K562 (cell line): ENCODE data around the gene CAMK2G. TPM values are rescaled to one million over a fixed set of nuclear protein-coding genes. Genes with fewer than 3 reads are reported as not detected.

Experiments used
- ARID2 ChIP-seq: fragments of 450-650 bp; IDR thresholded peaks from 2 replicates; pipeline ENCODE4 v1.6.1; 2017; ENCODE audit warnings: antibody characterized with exemption, mild to moderate bottlenecking
- BHLHE40 ChIP-seq: IDR thresholded peaks from 2 replicates; pipeline ENCODE4 v1.6.1; 2011; ENCODE audit warnings: low read length, improper control_type of control experiment
- BMI1 ChIP-seq: fragments of 150-350 bp; IDR thresholded peaks from 2 replicates; pipeline ENCODE4 v1.6.1; 2014; ENCODE audit warnings: low read length
- DNMT1 ChIP-seq: fragments of 450-650 bp; IDR thresholded peaks from 2 replicates; pipeline ENCODE4 v1.6.1; 2016; ENCODE audit warnings: antibody characterized with exemption, mild to moderate bottlenecking
- ETV6 ChIP-seq, 3 experiments: fragments of 150-350 bp in 1 of 3; sonication (generic) in 1 of 3; formaldehyde crosslinking in 1 of 3; IDR thresholded peaks; 2 replicates each; pipeline versions ENCODE4 v1.6.1 to v1.8.0; 2014 to 2022; ENCODE audit warnings: borderline replicate concordance in 2 of 3, low read depth in 2 of 3, antibody characterized with exemption in 1 of 3, low read length in 1 of 3, mild to moderate bottlenecking in 1 of 3, missing genetic modification reagents in 1 of 3
- FOXA3 ChIP-seq, 2 experiments: fragments of 450-650 bp in 1 of 2; sonication (generic) in 1 of 2; formaldehyde crosslinking; IDR thresholded peaks in 1 of 2; conservative IDR thresholded peaks in 1 of 2; 2 replicates each; pipeline versions ENCODE4 v1.4.0 to v1.8.0; 2020 to 2022; ENCODE audit warnings: mild to moderate bottlenecking in 2 of 2, missing genetic modification reagents in 1 of 2
- HDAC6 ChIP-seq: IDR thresholded peaks from 2 replicates; pipeline ENCODE4 v1.6.1; 2012; ENCODE audit warnings: low read depth, mild to moderate bottlenecking, control low read depth, inconsistent platforms, low read length, moderate library complexity
- JUND ChIP-seq, 2 experiments: IDR thresholded peaks; 2 replicates in 1 of 2; 3 replicates in 1 of 2; pipeline ENCODE4 v1.6.1; 2011; ENCODE audit warnings: borderline replicate concordance in 2 of 2, low read depth in 2 of 2, low read length in 2 of 2, improper control_type of control experiment in 1 of 2, missing biosample characterization in 1 of 2, missing genetic modification characterization in 1 of 2, missing genetic modification reagents in 1 of 2
- MAFG ChIP-seq: fragments of 450-650 bp; conservative IDR thresholded peaks from 2 replicates; pipeline ENCODE4 v1.6.1; 2016; ENCODE audit warnings: missing genetic modification characterization, missing compliant biosample characterization
- NONO ChIP-seq, 2 experiments: fragments of 200-400 bp in 1 of 2; fragments of 450-650 bp in 1 of 2; formaldehyde crosslinking in 1 of 2; IDR thresholded peaks; 2 replicates each; pipeline ENCODE4 v1.6.1; 2017; ENCODE audit warnings: low read depth in 2 of 2, mild to moderate bottlenecking in 2 of 2, moderate library complexity in 2 of 2, low read length in 1 of 2
- SMAD2 ChIP-seq: fragments of 150-350 bp; IDR thresholded peaks from 2 replicates; pipeline ENCODE4 v1.6.1; 2014; ENCODE audit warnings: low read depth, mild to moderate bottlenecking, low read length
- TFAM ChIP-seq: fragments of 250-450 bp; sonication (Bioruptor Pico); conservative IDR thresholded peaks from 2 replicates; pipeline ENCODE4 v1.5.0; 2021; ENCODE audit warnings: mild to moderate bottlenecking, moderate library complexity
- ZC3H8 ChIP-seq: fragments of 450-650 bp; IDR thresholded peaks from 2 replicates; pipeline ENCODE4 v1.6.1; 2017
- ZNF263 ChIP-seq: sonication (generic); formaldehyde crosslinking; IDR thresholded peaks from 2 replicates; pipeline ENCODE4 v1.8.0; 2022; ENCODE audit warnings: mild to moderate bottlenecking, missing genetic modification reagents, borderline replicate concordance
- ZNF780A ChIP-seq: fragments of 250-450 bp; sonication (Bioruptor Pico); IDR thresholded peaks from 2 replicates; pipeline ENCODE4 v1.5.0; 2021; ENCODE audit warnings: mild to moderate bottlenecking
- polyA plus RNA-seq, 8 experiments: library from polyadenylated mRNA; depleted of rRNA in 4 of 8; stranded (reverse) in 5 of 8; unstranded in 3 of 8; fragments of >200 nt; fragmentation: Nextera tagmentation in 2 of 8; fragmentation: Illumina TruSeq in 1 of 8; extraction: Ambion mirVana in 2 of 8; extraction: Trizol in 1 of 8; gene quantifications; 2 replicates each; pipeline versions ENCODE4 v1.2.1 to v1.2.3, GENCODE V29; 2011 to 2014; ENCODE audit warnings: inconsistent platforms in 1 of 8, missing spikeins in 1 of 8
- total RNA-seq, 7 experiments: library from RNA; depleted of rRNA in 6 of 7; stranded (reverse); fragments of >200 nt in 6 of 7; fragmentation: Illumina TruSeq in 2 of 7; extraction: Trizol in 2 of 7; gene quantifications; 2 replicates each; pipeline versions ENCODE4 v1.2.1 to v1.2.3, GENCODE V29; 2011 to 2021; ENCODE audit warnings: low replicate concordance in 1 of 7
- TF ChIP-seq, protein P1 (sequence below), 2 experiments: fragments of 450-650 bp; conservative IDR thresholded peaks; 2 replicates each; pipeline ENCODE4 v1.6.1; 2017; ENCODE audit warnings: mild to moderate bottlenecking in 2 of 2, moderate library complexity in 2 of 2
- TF ChIP-seq, protein P2 (sequence below): fragments of 450-650 bp; IDR thresholded peaks from 2 replicates; pipeline ENCODE4 v1.6.1; 2017; ENCODE audit warnings: antibody characterized with exemption
- TF ChIP-seq, protein P3 (sequence below): fragments of 450-650 bp; IDR thresholded peaks from 2 replicates; pipeline ENCODE4 v1.7.0; 2016; ENCODE audit warnings: borderline replicate concordance
- TF ChIP-seq, protein P4 (sequence below): IDR thresholded peaks from 2 replicates; pipeline ENCODE4 v1.6.1; 2014; ENCODE audit warnings: antibody characterized with exemption

CAMK2G gene
- total and polyA plus RNA-seq, 9 of the 15 experiments (the other 6 are each of a cell fraction or from before 2014, with no cell fraction given), result 9.0 to 37.9 (median 32.6) TPM

DNA sequence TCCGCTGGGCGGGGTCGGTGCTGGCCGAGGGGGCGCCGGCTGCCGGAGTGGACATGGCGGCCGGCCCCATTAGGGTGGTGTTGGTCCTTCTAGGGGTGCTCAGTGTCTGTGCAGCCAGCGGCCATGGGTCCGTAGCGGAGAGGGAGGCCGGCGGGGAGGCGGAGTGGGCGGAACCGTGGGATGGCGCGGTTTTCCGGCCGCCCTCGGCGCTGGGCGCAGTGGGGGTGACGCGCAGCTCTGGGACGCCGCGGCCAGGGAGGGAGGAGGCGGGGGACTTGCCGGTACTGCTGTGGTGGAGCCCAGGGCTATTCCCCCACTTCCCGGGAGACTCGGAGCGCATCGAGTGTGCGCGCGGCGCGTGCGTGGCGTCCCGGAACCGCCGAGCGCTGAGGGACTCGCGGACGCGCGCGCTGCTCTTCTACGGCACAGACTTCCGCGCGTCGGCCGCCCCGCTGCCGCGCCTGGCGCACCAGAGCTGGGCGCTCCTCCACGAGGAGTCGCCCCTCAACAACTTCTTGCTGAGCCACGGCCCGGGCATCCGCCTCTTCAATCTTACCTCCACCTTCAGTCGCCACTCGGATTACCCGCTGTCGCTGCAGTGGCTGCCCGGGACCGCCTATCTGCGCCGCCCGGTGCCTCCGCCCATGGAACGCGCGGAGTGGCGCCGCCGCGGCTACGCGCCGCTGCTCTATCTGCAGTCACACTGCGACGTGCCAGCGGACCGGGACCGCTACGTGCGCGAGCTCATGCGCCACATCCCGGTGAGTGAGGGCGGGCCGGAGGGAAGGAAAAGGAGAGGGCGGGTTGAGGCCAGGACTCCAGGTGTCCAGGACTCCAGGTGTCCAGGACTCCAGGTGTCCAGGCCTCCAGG, 101.8 kb downstream of the CAMK2G start (continued):
- TF ChIP-seq, protein P1, sequence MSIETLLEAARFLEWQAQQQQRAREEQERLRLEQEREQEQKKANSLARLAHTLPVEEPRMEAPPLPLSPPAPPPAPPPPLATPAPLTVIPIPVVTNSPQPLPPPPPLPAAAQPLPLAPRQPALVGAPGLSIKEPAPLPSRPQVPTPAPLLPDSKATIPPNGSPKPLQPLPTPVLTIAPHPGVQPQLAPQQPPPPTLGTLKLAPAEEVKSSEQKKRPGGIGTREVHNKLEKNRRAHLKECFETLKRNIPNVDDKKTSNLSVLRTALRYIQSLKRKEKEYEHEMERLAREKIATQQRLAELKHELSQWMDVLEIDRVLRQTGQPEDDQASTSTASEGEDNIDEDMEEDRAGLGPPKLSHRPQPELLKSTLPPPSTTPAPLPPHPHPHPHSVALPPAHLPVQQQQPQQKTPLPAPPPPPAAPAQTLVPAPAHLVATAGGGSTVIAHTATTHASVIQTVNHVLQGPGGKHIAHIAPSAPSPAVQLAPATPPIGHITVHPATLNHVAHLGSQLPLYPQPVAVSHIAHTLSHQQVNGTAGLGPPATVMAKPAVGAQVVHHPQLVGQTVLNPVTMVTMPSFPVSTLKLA (conservative IDR thresholded peaks at IDR 0.05), result peak; percentile 77 to 92
- peak; percentile 44; the same call in 1 of the 2 replicates for TF ChIP-seq ZNF263 (CRISPR knock-in tag)
- no peak for TF ChIP-seq BMI1
- 0 out of 2 replicates have a peak, but pooled peaks have one; percentile 91 for TF ChIP-seq DNMT1
- TF ChIP-seq, protein P2, sequence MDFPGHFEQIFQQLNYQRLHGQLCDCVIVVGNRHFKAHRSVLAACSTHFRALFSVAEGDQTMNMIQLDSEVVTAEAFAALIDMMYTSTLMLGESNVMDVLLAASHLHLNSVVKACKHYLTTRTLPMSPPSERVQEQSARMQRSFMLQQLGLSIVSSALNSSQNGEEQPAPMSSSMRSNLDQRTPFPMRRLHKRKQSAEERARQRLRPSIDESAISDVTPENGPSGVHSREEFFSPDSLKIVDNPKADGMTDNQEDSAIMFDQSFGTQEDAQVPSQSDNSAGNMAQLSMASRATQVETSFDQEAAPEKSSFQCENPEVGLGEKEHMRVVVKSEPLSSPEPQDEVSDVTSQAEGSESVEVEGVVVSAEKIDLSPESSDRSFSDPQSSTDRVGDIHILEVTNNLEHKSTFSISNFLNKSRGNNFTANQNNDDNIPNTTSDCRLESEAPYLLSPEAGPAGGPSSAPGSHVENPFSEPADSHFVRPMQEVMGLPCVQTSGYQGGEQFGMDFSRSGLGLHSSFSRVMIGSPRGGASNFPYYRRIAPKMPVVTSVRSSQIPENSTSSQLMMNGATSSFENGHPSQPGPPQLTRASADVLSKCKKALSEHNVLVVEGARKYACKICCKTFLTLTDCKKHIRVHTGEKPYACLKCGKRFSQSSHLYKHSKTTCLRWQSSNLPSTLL, result no peak
- TF ChIP-seq ZNF780A, result no peak
- TF ChIP-seq TFAM (CRISPR knock-in tag), result no peak
- peak; percentile 73 for TF ChIP-seq BHLHE40
- no peak for TF ChIP-seq MAFG (tag)
- no peak for TF ChIP-seq ZC3H8
- peak; percentile 43 to 66 for TF ChIP-seq NONO (IDR thresholded peaks at IDR 0.05; ENCODE audit: low read depth in 2 of 2, low read length in 1 of 2)
- 0 out of 4 replicates have a peak, but pooled peaks of 1 of the 2 experiments have one; percentile 21 for TF ChIP-seq ETV6 (IDR thresholded peaks at IDR 0.05; ENCODE audit: borderline replicate concordance in 1 of 2, low read depth in 2 of 2, low read length in 1 of 2)
- TF ChIP-seq ETV6 (CRISPR knock-in tag; IDR thresholded peaks at IDR 0.05; ENCODE audit: borderline replicate concordance), result no peak
- no peak for TF ChIP-seq SMAD2
- TF ChIP-seq, protein P3, sequence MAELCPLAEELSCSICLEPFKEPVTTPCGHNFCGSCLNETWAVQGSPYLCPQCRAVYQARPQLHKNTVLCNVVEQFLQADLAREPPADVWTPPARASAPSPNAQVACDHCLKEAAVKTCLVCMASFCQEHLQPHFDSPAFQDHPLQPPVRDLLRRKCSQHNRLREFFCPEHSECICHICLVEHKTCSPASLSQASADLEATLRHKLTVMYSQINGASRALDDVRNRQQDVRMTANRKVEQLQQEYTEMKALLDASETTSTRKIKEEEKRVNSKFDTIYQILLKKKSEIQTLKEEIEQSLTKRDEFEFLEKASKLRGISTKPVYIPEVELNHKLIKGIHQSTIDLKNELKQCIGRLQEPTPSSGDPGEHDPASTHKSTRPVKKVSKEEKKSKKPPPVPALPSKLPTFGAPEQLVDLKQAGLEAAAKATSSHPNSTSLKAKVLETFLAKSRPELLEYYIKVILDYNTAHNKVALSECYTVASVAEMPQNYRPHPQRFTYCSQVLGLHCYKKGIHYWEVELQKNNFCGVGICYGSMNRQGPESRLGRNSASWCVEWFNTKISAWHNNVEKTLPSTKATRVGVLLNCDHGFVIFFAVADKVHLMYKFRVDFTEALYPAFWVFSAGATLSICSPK, result no peak
- TF ChIP-seq, protein P4, sequence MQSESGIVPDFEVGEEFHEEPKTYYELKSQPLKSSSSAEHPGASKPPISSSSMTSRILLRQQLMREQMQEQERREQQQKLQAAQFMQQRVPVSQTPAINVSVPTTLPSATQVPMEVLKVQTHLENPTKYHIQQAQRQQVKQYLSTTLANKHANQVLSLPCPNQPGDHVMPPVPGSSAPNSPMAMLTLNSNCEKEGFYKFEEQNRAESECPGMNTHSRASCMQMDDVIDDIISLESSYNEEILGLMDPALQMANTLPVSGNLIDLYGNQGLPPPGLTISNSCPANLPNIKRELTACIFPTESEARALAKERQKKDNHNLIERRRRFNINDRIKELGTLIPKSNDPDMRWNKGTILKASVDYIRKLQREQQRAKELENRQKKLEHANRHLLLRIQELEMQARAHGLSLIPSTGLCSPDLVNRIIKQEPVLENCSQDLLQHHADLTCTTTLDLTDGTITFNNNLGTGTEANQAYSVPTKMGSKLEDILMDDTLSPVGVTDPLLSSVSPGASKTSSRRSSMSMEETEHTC, result 0 out of 2 replicates have a peak, but pooled peaks have one; percentile 3
- TF ChIP-seq FOXA3 (CRISPR knock-in tag; conservative IDR thresholded peaks at IDR 0.05 in 1 of 2, IDR thresholded peaks at IDR 0.05 in 1 of 2), result peak in 1 of 2 experiments; percentile 80; a peak in 2 of 4 replicates
- TF ChIP-seq JUND (IDR thresholded peaks at IDR 0.05; ENCODE audit: borderline replicate concordance, low read depth, low read length), result peak; percentile 32; the same call in 1 of the 2 replicates
- no peak; the same call in 2 of the 3 replicates for TF ChIP-seq JUND (tag; IDR thresholded peaks at IDR 0.05; ENCODE audit: borderline replicate concordance, low read depth, low read length)
- TF ChIP-seq ARID2, result no peak
- TF ChIP-seq HDAC6, result peak; percentile 14; the same call in 1 of the 2 replicates
